Endodermal cell (in vitro differentiated cells): ENCODE results near the gene ABCB9. TPM values are rescaled to one million over a fixed set of nuclear protein-coding genes. Genes with fewer than 3 reads are reported as not detected.

Source experiments
- DNase-seq: peaks from one replicate; pipeline ENCODE4 v3.0.0-alpha.2; 2017
- H3K27ac ChIP-seq: 2 replicates; pipeline ENCODE4 v1.5.1; 2013; ENCODE audit warnings: mild to moderate bottlenecking, low read depth, low read length, moderate library complexity
- H3K27me3 ChIP-seq: 2 replicates; pipeline ENCODE4 v1.6.1; 2013; ENCODE audit warnings: mild to moderate bottlenecking, low read length, moderate library complexity; ENCODE audit not compliant: insufficient read depth, control insufficient read depth, poor library complexity, severe bottlenecking
- H3K36me3 ChIP-seq: 2 replicates; pipeline ENCODE4 v1.7.0; 2013; ENCODE audit warnings: mild to moderate bottlenecking, low read length, moderate library complexity; ENCODE audit not compliant: control insufficient read depth, insufficient read depth
- H3K4me1 ChIP-seq: one replicate; pipeline ENCODE4 v1.7.0; 2013; ENCODE audit warnings: low read length; ENCODE audit not compliant: control insufficient read depth, insufficient read depth
- H3K4me3 ChIP-seq: 2 replicates; pipeline ENCODE4 v1.5.1; 2013; ENCODE audit warnings: mild to moderate bottlenecking, low read length, moderate library complexity
- H3K9ac ChIP-seq: 2 replicates; pipeline ENCODE4 v1.6.1; 2013; ENCODE audit warnings: mild to moderate bottlenecking, low read length, moderate library complexity; ENCODE audit not compliant: poor library complexity, severe bottlenecking; ENCODE audit errors: extremely low read depth
- H3K9me3 ChIP-seq: 2 replicates; pipeline ENCODE4 v1.6.1; 2013; ENCODE audit warnings: mild to moderate bottlenecking, low read length, moderate library complexity; ENCODE audit not compliant: control insufficient read depth
- H3K27ac Mint-ChIP-seq: 2 replicates; pipeline ENCODE4 v1.8.0; 2020; ENCODE audit warnings: mixed read lengths
- H3K27me3 Mint-ChIP-seq: 2 replicates; pipeline ENCODE4 v1.8.0; 2021; ENCODE audit warnings: mild to moderate bottlenecking, mixed read lengths; ENCODE audit not compliant: insufficient read depth
- H3K36me3 Mint-ChIP-seq: 2 replicates; pipeline ENCODE4 v1.8.0; 2020; ENCODE audit warnings: low read depth, mixed read lengths
- H3K4me1 Mint-ChIP-seq: 2 replicates; pipeline ENCODE4 v1.8.0; 2020; ENCODE audit warnings: mixed read lengths
- H3K4me3 Mint-ChIP-seq: 2 replicates; pipeline ENCODE4 v1.8.0; 2020; ENCODE audit warnings: mild to moderate bottlenecking, moderate library complexity, mixed read lengths
- H3K9me3 Mint-ChIP-seq: 2 replicates; pipeline ENCODE4 v1.8.0; 2020; ENCODE audit warnings: mild to moderate bottlenecking, mixed read lengths
- CTCF ChIP-seq: fragments of 200-600 bp; sonication (generic); conservative IDR thresholded peaks from 2 replicates; pipeline ENCODE4 v1.5.0; 2021; ENCODE audit warnings: antibody characterized with exemption, mild to moderate bottlenecking
- WGBS, 2 experiments: methylation state at CpG; one replicate each; pipeline versions ENCODE4 v1.1.5 to v1.1.7; 2013; ENCODE audit warnings: missing lambda C conversion rate in 2 of 2, mixed read lengths in 1 of 2; ENCODE audit not compliant: insufficient coverage in 1 of 2, insufficient read length in 1 of 2; 5-methylcytosine and 5-hydroxymethylcytosine counted together
- total RNA-seq, 2 donors: library from RNA; stranded (reverse); fragmentation: NEBNext Ultra II Directional in 1 of 2; extraction: Animal tissue kit (Norgen Biotek cat#: 25700) in 1 of 2; gene quantifications; 2 replicates in 1 of 2; 3 replicates in 1 of 2; pipeline ENCODE4 v1.2.1, GENCODE V29; 2021

Gene ABCB9
- total RNA-seq, 2 donors from 2014 or later: 5.4 to 6.0 TPM

- 77 to 84% methylated on average over 3 to 9 of the region's 9 CpGs for WGBS, 2 experiments
- Histone ChIP-seq H3K27me3 (no peaks in the 10 kb centered on the region), H3K9me3 (no peaks in the 10 kb centered on the region), H3K9ac (no peak overlapping the region), H3K36me3 (peaks cover 13% of the 10 kb centered on the region), H3K4me1 (peaks cover 11% of the 10 kb centered on the region), H3K27ac (no peak overlapping the region), H3K4me3 (no peak overlapping the region)
- DNase-seq: peak; percentile 57
- peaks cover 12% of the 10 kb centered on the region for H3K4me1 Mint-ChIP-seq
- no peak overlapping the region for H3K27ac Mint-ChIP-seq
- H3K4me3 Mint-ChIP-seq: no peak overlapping the region
- H3K36me3 Mint-ChIP-seq: peaks cover 3% of the 10 kb centered on the region
- no peaks in the 10 kb centered on the region for H3K9me3 Mint-ChIP-seq
- H3K27me3 Mint-ChIP-seq: no peaks in the 10 kb centered on the region
- TF ChIP-seq CTCF: no peak
These were observed 17.7 kb upstream of the ABCB9 start for GRCh38 chr12:122983789-122984515.

DNA sequence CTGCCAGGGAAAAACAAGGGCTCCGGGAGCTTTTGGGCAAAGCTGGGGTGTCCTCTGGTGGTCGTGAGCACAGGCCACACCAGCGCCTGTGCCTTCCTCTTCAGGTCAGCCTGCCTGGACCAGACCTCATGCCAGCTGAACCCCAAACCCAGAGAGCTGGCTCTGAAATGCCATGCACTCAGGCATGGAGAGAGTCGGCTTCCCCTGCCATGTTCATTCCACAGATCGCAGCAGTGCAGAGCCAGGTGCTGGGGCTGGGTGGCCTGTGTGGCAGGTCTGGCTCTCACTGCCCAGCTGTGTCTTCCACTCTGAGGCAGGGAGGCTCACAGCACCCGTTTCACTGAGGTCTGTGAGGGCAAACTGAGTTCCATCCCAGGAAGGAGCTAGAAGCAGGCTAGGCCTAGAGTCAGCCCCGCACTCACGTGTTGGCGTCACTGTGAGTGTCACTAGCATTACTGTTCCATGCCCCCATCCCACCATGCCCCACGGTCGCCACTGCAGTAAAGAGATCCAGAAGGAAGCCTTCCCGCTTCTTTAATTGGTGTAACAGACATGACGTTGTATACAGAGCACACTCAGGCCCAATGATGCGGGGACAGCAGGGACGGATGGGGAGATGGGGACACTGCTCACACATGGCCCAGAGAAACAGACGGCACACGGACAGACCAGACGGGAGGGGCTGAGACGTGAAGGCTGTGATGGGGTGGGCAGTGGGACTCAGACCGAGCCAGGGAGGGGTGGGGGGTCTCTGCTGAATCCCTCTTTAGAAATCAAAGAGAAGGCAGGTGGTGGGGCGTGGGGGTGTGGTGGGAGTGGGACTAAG lies 16.9 kb upstream of the ABCB9 start:
- Histone ChIP-seq H3K27ac (no peak overlapping the region), H3K9ac (no peak overlapping the region)
- 92 to 93% methylated on average over 14 to 21 of the region's 21 CpGs for WGBS, 2 experiments

DNA sequence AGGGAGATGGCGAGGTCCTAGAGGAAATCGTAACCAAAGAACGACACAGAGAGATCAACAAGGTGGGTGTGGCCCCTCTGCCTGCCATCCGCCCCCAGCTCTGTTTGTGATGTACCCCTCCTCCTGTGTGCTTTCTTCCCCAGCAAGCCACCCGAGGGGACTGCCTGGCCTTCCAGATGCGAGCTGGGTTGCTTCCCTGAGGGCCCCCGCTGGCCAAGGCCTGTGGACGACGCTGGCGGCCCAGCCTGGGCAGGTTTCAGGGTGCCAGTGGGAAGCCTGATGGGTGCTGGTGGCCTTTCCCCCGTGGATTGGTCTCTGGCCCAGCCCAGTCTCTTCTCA lies 16.2 kb upstream of the ABCB9 start:
- no peak for DNase-seq
- Histone ChIP-seq H3K27ac (no peak overlapping the region), H3K4me3 (peak overlapping the region; percentile 90), H3K27me3 (no peaks in the 10 kb centered on the region), H3K9me3 (no peaks in the 10 kb centered on the region), H3K9ac (no peak overlapping the region), H3K36me3 (peaks cover 19% of the 10 kb centered on the region), H3K4me1 (peaks cover 11% of the 10 kb centered on the region)
- peak overlapping the region; percentile 82 for H3K4me3 Mint-ChIP-seq
- H3K36me3 Mint-ChIP-seq: peaks cover 3% of the 10 kb centered on the region
- peaks cover 12% of the 10 kb centered on the region for H3K4me1 Mint-ChIP-seq
- WGBS, 2 experiments: 87 to 100% methylated on average over 7 to 11 of the region's 11 CpGs
- peak overlapping the region; percentile 21 for H3K27ac Mint-ChIP-seq
- H3K9me3 Mint-ChIP-seq: no peaks in the 10 kb centered on the region
- TF ChIP-seq CTCF: no peak
- no peaks in the 10 kb centered on the region for H3K27me3 Mint-ChIP-seq

More for the DNA sequence above, 16.9 kb upstream of the ABCB9 start:
- H3K36me3 Mint-ChIP-seq: peaks cover 3% of the 10 kb centered on the region
- H3K4me1 Mint-ChIP-seq: peaks cover 12% of the 10 kb centered on the region
- Histone ChIP-seq H3K9me3 (no peaks in the 10 kb centered on the region), H3K36me3 (peaks cover 13% of the 10 kb centered on the region), H3K4me3 (no peak overlapping the region), H3K27me3 (no peaks in the 10 kb centered on the region), H3K4me1 (peaks cover 11% of the 10 kb centered on the region)
- no peaks in the 10 kb centered on the region for H3K27me3 Mint-ChIP-seq
- peak overlapping the region; percentile 82 for H3K4me3 Mint-ChIP-seq
- DNase-seq: no peak
- H3K27ac Mint-ChIP-seq: no peak overlapping the region
- no peaks in the 10 kb centered on the region for H3K9me3 Mint-ChIP-seq
- TF ChIP-seq CTCF: no peak
